GM21576 (cell line): ENCODE results near the gene EVI5.

Experiments
- ATAC-seq: cut with Tn5 transposase; IDR thresholded peaks from one replicate; pipeline ENCODE4 v1.9.1; 2021; ENCODE audit warnings: mild to moderate bottlenecking, moderate library complexity; ENCODE audit not compliant: unreplicated experiment

Gene EVI5

GRCh38 chr1:92486251-92487077, 298.4 kb downstream of the EVI5 start, which contains the start of gene GFI1:
Gene GFI1 (minus strand): TSS chr1:92486925. CDS start chr1:92483487, 3,438 bp downstream.
- peak; percentile 27 for ATAC-seq

GRCh38 chr1:92485381-92486250, 299.3 kb downstream of the EVI5 start:
- ATAC-seq: peak; percentile 44

DNA sequence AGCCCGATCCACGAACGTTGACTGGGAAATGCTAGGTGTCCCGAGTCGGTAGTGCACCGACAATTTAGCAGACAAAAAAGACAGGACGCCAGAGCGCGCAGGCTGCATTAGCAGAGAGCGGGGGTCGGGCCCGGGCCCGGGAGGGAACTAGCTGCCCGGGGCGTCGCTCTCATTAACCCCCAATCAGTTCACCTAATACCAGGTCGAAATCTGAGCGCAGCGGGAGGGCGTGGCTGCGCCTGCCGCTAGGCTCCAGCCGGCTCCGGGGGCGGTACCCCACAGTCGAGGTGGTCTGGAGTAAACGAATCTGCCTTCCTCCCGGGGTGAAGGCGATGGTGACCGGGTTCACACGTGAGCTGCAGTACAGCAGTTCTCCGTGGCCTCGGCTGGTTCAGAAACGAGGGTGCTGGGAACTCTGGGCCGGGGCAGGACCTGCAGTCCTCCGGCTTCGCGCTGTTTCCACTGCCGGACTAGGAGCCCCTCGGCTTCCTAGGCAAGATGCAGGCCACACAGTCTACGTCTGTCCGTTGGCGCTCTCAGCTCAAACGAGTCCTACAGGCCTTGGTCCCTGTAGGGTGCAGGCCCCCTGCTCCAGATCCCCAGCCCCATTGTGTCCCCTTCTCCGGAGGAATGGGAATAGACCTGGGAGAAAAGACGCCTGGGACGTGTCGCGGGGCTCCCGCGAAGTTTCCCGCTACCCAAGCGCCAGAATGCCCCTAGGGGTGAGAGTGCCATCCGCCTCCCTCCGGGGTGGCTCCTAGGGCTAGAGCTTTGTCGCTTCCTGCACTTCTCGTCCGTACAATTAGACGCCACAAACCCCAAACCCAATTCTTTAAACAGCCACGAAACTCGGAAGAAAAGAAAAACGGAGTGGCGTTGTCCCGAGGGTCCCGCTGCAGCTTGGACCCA, 300.2 kb downstream of the EVI5 start:
- ATAC-seq: peak; percentile 15

GRCh38 chr1:92483610-92484471, 301.1 kb downstream of the EVI5 start:
- ATAC-seq: no peak

GRCh38 chr1:92482665-92483609, 302.0 kb downstream of the EVI5 start:
- ATAC-seq: no peak

- ATAC-seq: no peak
Observed at GRCh38 chr1:92481971-92482664, 302.8 kb downstream of the EVI5 start.

GRCh38 chr1:92481599-92481925, 303.3 kb downstream of the EVI5 start:
- no peak for ATAC-seq

GRCh38 chr1:92480813-92481598, 303.9 kb downstream of the EVI5 start:
- no peak for ATAC-seq

- no peak for ATAC-seq
Observed at GRCh38 chr1:92480200-92480812, 304.6 kb downstream of the EVI5 start.

DNA sequence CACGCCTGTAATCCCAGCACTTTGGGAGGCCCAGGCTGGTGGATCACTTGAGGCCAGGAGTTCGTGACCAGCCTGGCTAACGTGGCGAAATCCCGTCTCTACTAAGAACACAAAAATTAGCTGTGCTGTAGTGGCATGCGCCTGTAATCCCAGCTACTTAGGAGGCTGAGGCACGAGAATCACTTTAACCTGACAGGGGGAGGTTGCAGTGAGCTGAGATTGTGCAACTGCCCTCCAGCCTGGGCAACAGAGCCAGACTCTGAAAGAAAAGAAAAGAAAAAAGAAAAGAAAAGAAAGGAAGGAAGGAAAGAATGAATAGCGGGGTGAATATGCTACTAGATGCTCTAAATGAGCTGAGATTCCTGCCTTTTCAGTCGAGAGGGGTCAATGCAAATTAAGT, 305.3 kb downstream of the EVI5 start:
- no peak for ATAC-seq

DNA sequence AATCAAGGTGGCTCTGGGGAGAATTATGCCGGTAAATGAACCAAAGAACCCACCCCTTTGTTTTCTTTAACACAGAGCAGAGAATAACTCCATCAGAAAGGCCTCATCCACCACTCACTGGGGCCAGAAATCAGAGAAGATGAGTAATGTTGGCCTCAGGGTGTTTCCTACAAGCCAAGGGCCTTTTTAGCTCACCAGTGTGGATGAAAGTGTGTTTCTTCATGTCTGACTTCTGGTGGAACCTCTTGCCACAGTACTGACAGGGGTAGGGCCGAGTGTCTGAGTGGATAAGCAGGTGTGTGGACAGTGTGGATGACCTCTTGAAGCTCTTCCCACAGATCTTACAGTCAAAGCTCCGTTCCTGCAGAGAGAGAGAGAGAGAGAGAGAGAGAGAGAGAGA, 306.5 kb downstream of the EVI5 start:
- no peak for ATAC-seq

GRCh38 chr1:92476071-92476631, 308.8 kb downstream of the EVI5 start:
- peak; percentile 52 for ATAC-seq

GRCh38 chr1:92475029-92475428, 309.9 kb downstream of the EVI5 start:
- ATAC-seq: no peak

- no peak for ATAC-seq
Observed at GRCh38 chr1:92473781-92474495, 311.0 kb downstream of the EVI5 start.

DNA sequence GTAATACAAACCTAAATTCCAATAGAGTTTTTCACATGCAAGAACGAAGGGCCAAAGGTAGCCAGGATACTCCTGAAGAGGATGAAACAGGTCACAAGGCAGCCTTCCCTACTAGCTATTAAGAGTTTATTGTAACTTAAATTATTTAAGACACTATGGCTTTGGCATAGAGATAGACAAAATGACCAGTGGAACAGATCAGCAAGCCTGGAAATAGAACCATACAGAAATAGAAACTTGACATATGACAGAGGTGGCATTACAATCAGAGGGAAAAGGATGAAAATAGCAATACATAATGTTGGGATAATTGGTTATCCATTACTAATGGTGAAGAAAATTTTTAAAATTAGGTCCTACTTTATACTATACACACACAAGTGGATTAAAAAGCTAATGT, 314.7 kb downstream of the EVI5 start:
- ATAC-seq: no peak

- no peak for ATAC-seq
Observed at GRCh38 chr1:92466683-92467352, 318.1 kb downstream of the EVI5 start.
